T-cell (primary cell): ENCODE data around the gene CYP2C18. TPM values are rescaled to one million over a fixed set of nuclear protein-coding genes. Genes with fewer than 3 reads are reported as not detected.

Experiments used
- ATAC-seq, 4 experiments: fragments of 200-7000 bp in 3 of 4; fragments of 150-1000 bp in 1 of 4; cut with Tn5 transposase; replicated peaks in 1 of 4; 1 replicate in 3 of 4; 2 replicates in 1 of 4; pipeline ENCODE4 v1.10.0; 2021; ENCODE audit warnings: moderate library complexity in 3 of 4, mild to moderate bottlenecking in 2 of 4, moderate number of reproducible peaks in 1 of 4
- CTCF ChIA-PET, 2 donors: fragments of 300-600 bp; sonication (Branson Sonifier 250); formaldehyde crosslinking; loops; one replicate each; lab custom pipeline; 2022; ENCODE audit warnings: antibody characterized with exemption in 2 of 2; lab: Charles Lee
- POLR2A ChIA-PET, 2 donors: fragments of 300-600 bp; sonication (Branson Sonifier 250); formaldehyde crosslinking; loops; one replicate each; lab custom pipeline; 2022; ENCODE audit warnings: antibody characterized with exemption in 2 of 2; lab: Charles Lee
- DNase-seq, 35 experiments: peaks; one replicate each; pipeline versions ENCODE4 v3.0.0 to v3.0.0-alpha.2; 2013 to 2023
- H3K27ac ChIP-seq: one replicate; pipeline ENCODE4 v1.5.1; 2013; ENCODE audit warnings: low read length
- H3K27me3 ChIP-seq, 2 experiments: replicated peaks in 1 of 2; 1 replicate in 1 of 2; 2 replicates in 1 of 2; pipeline versions ENCODE4 v1.6.1 to v1.7.0; 2013; ENCODE audit warnings: low read length in 1 of 2, mixed read lengths in 1 of 2; ENCODE audit not compliant: control insufficient read depth in 2 of 2, insufficient read depth in 2 of 2; ENCODE audit errors: extremely low read depth in 1 of 2
- H3K36me3 ChIP-seq, 2 donors: 1 replicate in 1 of 2; 2 replicates in 1 of 2; pipeline versions ENCODE4 v1.6.1 to v1.7.0; 2013; ENCODE audit warnings: low read length in 1 of 2; ENCODE audit not compliant: control insufficient read depth in 2 of 2, insufficient read depth in 1 of 2; ENCODE audit errors: extremely low read depth in 1 of 2
- H3K4me1 ChIP-seq, 2 experiments: 1 replicate in 1 of 2; 2 replicates in 1 of 2; pipeline versions ENCODE4 v1.6.1 to v1.7.0; 2013; ENCODE audit warnings: low read length in 2 of 2, mixed read lengths in 1 of 2; ENCODE audit not compliant: insufficient read depth in 2 of 2, control insufficient read depth in 1 of 2; ENCODE audit errors: extremely low read depth in 1 of 2
- H3K4me3 ChIP-seq, 2 donors: 1 replicate in 1 of 2; 2 replicates in 1 of 2; pipeline versions ENCODE4 v1.5.1 to v1.7.0; 2013; ENCODE audit warnings: mild to moderate bottlenecking in 2 of 2, low read length in 1 of 2, moderate library complexity in 1 of 2; ENCODE audit not compliant: control insufficient read depth in 1 of 2; ENCODE audit errors: extremely low read depth in 1 of 2
- H3K9me3 ChIP-seq: 2 replicates; pipeline ENCODE4 v1.7.0; 2013
- H3K27ac Mint-ChIP-seq, 2 donors: one replicate each; pipeline ENCODE4 v1.8.0; 2020 to 2021; ENCODE audit warnings: mild to moderate bottlenecking in 2 of 2, mixed read lengths in 2 of 2
- H3K27me3 Mint-ChIP-seq, 2 donors: one replicate each; pipeline ENCODE4 v1.8.0; 2021 to 2022; ENCODE audit warnings: mixed read lengths in 2 of 2
- H3K36me3 Mint-ChIP-seq: one replicate; pipeline ENCODE4 v1.8.0; 2021; ENCODE audit warnings: mixed read lengths
- H3K4me1 Mint-ChIP-seq, 3 donors: one replicate each; pipeline ENCODE4 v1.8.0; 2020 to 2022; ENCODE audit warnings: mixed read lengths in 3 of 3, mild to moderate bottlenecking in 1 of 3
- H3K4me3 Mint-ChIP-seq, 3 donors: one replicate each; pipeline ENCODE4 v1.8.0; 2020 to 2022; ENCODE audit warnings: mild to moderate bottlenecking in 3 of 3, mixed read lengths in 3 of 3, moderate library complexity in 3 of 3
- H3K9me3 Mint-ChIP-seq, 3 donors: one replicate each; pipeline ENCODE4 v1.8.0; 2020 to 2022; ENCODE audit warnings: mixed read lengths in 3 of 3
- WGBS: methylation state at CpG from one replicate; pipeline ENCODE4 v1.1.5; 2013; ENCODE audit warnings: missing lambda C conversion rate; ENCODE audit not compliant: insufficient coverage; 5-methylcytosine and 5-hydroxymethylcytosine counted together
- total RNA-seq, 35 experiments: library from RNA in 6 of 35; stranded (reverse) in 6 of 35; fragments of 120-200 nt in 1 of 35; gene quantifications; one replicate each; pipeline versions ENCODE4 v1.2.1 to v1.2.4 and lab custom pipeline; 2013 to 2026

The CYP2C18 gene
- total RNA-seq, 5 donors from 2014 or later (not counting 1 experiment from before 2014, with no cell fraction given) = 0.13 TPM; not detected in 4

DNA sequence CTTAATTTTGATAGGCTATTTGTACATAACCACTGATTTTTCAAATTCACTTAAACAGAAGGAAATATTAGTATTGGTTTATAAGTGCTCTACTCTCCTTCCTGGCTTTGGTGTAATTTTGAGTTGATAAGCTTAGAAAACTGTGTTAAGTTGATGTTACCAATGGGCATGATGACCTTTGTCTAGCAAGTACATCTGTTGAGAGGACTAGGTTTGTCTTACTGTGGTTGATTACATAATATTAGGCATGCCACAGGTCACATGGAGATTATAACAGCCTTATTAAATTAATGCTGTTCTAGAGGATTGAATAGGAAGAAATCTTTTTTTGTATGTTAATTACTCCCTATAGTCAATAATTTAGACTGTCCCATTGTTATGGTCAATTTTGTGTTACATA lies 27.0 kb downstream of the CYP2C18 start:
- Mint-ChIP-seq H3K4me3 (no peak overlapping the region), H3K27ac (no peak overlapping the region), H3K9me3 (peaks cover 12 to 16% (median 13%) of the 10 kb centered on the region in 3 donors), H3K27me3 (no peaks in the 10 kb centered on the region), H3K4me1 (no peaks in the 10 kb centered on the region), H3K36me3 (no peaks in the 10 kb centered on the region)
- no peak for DNase-seq
- Histone ChIP-seq H3K4me1 (no peaks in the 10 kb centered on the region), H3K27me3 (no peaks in the 10 kb centered on the region), H3K36me3 (no peaks in the 10 kb centered on the region), H3K27ac (no peak overlapping the region), H3K9me3 (no peaks in the 10 kb centered on the region), H3K4me3 (no peak overlapping the region)
- no peak for ATAC-seq
- ChIA-PET POLR2A (no interaction called here), CTCF (no interaction called here)

DNA sequence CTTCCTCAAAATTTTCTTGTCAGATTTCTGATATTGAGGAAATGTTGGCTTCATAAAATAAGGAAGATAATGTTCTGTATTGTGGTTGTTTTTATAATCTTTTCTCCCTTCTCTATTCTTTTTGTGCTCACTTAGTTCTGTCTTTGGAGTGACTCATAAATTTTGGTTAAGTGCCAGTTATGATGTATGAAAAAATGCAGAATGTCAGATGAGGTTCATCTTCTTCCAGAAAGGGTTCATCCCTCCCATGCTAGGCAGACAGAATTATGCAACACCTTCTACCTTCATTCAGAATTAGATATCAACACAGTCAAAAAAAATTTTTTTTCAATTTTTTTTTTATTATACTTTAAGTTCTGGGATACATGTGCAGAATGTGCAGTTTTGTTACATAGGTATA lies 42.3 kb downstream of the CYP2C18 start:
- Histone ChIP-seq H3K4me1 (no peaks in the 10 kb centered on the region), H3K9me3 (no peaks in the 10 kb centered on the region), H3K27me3 (no peaks in the 10 kb centered on the region), H3K36me3 (no peaks in the 10 kb centered on the region), H3K4me3 (no peak overlapping the region), H3K27ac (no peak overlapping the region)
- POLR2A ChIA-PET = no interaction called here
- H3K4me1 Mint-ChIP-seq = no peaks in the 10 kb centered on the region
- H3K4me3 Mint-ChIP-seq = no peak overlapping the region
- H3K27me3 Mint-ChIP-seq = peaks cover 0 to 3% of the 10 kb centered on the region in 2 donors
- DNase-seq (no peak), ATAC-seq (no peak)
- H3K27ac Mint-ChIP-seq = no peak overlapping the region
- CTCF ChIA-PET = no interaction called here
- peaks cover 0 to 4% (median 2%) of the 10 kb centered on the region in 3 donors for H3K9me3 Mint-ChIP-seq
- no peaks in the 10 kb centered on the region for H3K36me3 Mint-ChIP-seq

GRCh38 chr10:94735197-94735596 lies 51.7 kb downstream of the CYP2C18 start:
- Histone ChIP-seq H3K4me3 (no peak overlapping the region), H3K9me3 (no peaks in the 10 kb centered on the region), H3K36me3 (no peaks in the 10 kb centered on the region), H3K27me3 (no peaks in the 10 kb centered on the region), H3K4me1 (no peaks in the 10 kb centered on the region), H3K27ac (no peak overlapping the region)
- Mint-ChIP-seq H3K9me3 (peaks cover 3 to 20% (median 7%) of the 10 kb centered on the region in 3 donors), H3K4me3 (no peak overlapping the region), H3K27me3 (no peaks in the 10 kb centered on the region), H3K27ac (no peak overlapping the region), H3K4me1 (no peaks in the 10 kb centered on the region), H3K36me3 (no peaks in the 10 kb centered on the region)
- no peak for DNase-seq
- no CpG with 5 or more reads among the region's 3 CpGs for WGBS
- no peak for ATAC-seq
- CTCF ChIA-PET = no interaction called here
- POLR2A ChIA-PET = no interaction called here

- H3K4me3 Mint-ChIP-seq = no peak overlapping the region
- ATAC-seq (no peak), DNase-seq (no peak)
- Histone ChIP-seq H3K27me3 (no peaks in the 10 kb centered on the region), H3K9me3 (no peaks in the 10 kb centered on the region), H3K4me1 (no peaks in the 10 kb centered on the region), H3K4me3 (no peak overlapping the region), H3K36me3 (no peaks in the 10 kb centered on the region), H3K27ac (no peak overlapping the region)
- H3K9me3 Mint-ChIP-seq = peaks cover 14 to 42% (median 16%) of the 10 kb centered on the region in 3 donors
- no CpG with 5 or more reads among the region's 2 CpGs for WGBS
- H3K36me3 Mint-ChIP-seq = no peaks in the 10 kb centered on the region
- H3K27ac Mint-ChIP-seq = no peak overlapping the region
- POLR2A ChIA-PET = no interaction called here
- H3K27me3 Mint-ChIP-seq = no peaks in the 10 kb centered on the region
- no peaks in the 10 kb centered on the region for H3K4me1 Mint-ChIP-seq
- CTCF ChIA-PET = no interaction called here
Observed at GRCh38 chr10:94738588-94738987, 55.1 kb downstream of the CYP2C18 start.

DNA sequence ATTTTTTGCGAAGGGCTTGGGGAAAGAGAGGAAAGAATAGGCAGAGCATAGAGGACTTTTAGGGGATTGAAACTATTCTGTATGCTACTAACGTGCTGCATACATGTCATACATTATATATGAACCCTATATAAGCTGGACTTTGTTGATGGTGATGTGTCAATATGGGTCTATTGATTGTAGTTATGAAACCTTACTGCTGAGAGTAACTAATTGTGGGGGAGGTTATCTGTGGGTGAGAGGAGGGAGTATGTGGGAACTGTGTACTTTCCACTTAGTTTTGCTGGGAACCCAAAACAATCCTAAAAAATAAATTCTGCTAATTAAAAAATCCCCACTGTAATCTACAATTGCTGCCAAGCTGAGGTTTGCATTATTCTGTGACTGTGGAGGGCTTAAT lies 63.6 kb downstream of the CYP2C18 start:
- H3K4me3 Mint-ChIP-seq = no peak overlapping the region
- H3K36me3 Mint-ChIP-seq = no peaks in the 10 kb centered on the region
- no peak for DNase-seq
- no peaks in the 10 kb centered on the region for H3K4me1 Mint-ChIP-seq
- no peak for ATAC-seq
- no peak overlapping the region for H3K27ac ChIP-seq
- no peaks in the 10 kb centered on the region for H3K27me3 Mint-ChIP-seq
- CTCF ChIA-PET = no interaction called here
- no peak overlapping the region for H3K4me3 ChIP-seq
- H3K9me3 Mint-ChIP-seq = peaks cover 12 to 31% (median 18%) of the 10 kb centered on the region in 3 donors
- H3K4me1 ChIP-seq = no peaks in the 10 kb centered on the region
- peaks cover 2% of the 10 kb centered on the region for H3K9me3 ChIP-seq
- H3K27ac Mint-ChIP-seq = no peak overlapping the region
- WGBS = no CpG with 5 or more reads among the region's 2 CpGs
- POLR2A ChIA-PET = no interaction called here
- H3K27me3 ChIP-seq = no peaks in the 10 kb centered on the region
- H3K36me3 ChIP-seq = no peaks in the 10 kb centered on the region

GRCh38 chr10:94747838-94748237 lies 64.3 kb downstream of the CYP2C18 start:
- H3K27ac Mint-ChIP-seq = no peak overlapping the region
- no peaks in the 10 kb centered on the region for H3K4me1 Mint-ChIP-seq
- Histone ChIP-seq H3K4me1 (no peaks in the 10 kb centered on the region), H3K4me3 (no peak overlapping the region), H3K9me3 (peaks cover 2% of the 10 kb centered on the region), H3K27me3 (no peaks in the 10 kb centered on the region), H3K27ac (no peak overlapping the region), H3K36me3 (no peaks in the 10 kb centered on the region)
- no peaks in the 10 kb centered on the region for H3K36me3 Mint-ChIP-seq
- ChIA-PET POLR2A (no interaction called here), CTCF (no interaction called here)
- ATAC-seq (no peak), DNase-seq (no peak)
- no CpG with 5 or more reads among the region's 4 CpGs for WGBS
- peaks cover 7 to 31% (median 15%) of the 10 kb centered on the region in 3 donors for H3K9me3 Mint-ChIP-seq
- no peaks in the 10 kb centered on the region for H3K27me3 Mint-ChIP-seq
- no peak overlapping the region for H3K4me3 Mint-ChIP-seq

DNA sequence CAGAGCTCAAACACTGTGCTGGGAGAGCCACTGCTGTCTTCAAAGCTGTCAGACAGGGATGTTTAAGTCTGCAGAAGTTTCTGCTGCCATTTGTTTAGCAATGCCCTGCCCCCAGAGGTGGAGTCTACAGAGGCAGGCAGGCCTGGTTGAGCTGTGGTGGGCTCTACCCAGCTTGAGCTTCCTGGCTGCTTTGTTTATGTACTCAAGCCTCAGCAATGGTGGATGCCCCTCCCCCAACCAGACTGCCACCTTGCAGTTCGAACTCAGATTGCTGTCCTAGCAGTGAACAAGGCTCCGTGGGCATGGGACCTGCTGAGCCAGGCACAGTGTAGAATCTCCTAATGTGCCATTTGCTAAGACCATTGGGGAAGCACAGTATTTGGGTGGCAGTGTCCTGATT lies 74.4 kb downstream of the CYP2C18 start:
- Mint-ChIP-seq H3K9me3 (peaks cover 1 to 8% (median 8%) of the 10 kb centered on the region in 3 donors), H3K4me1 (no peaks in the 10 kb centered on the region), H3K36me3 (no peaks in the 10 kb centered on the region), H3K27me3 (no peaks in the 10 kb centered on the region), H3K27ac (no peak overlapping the region), H3K4me3 (no peak overlapping the region)
- 94% methylated on average over 2 of the region's 2 CpGs for WGBS
- Histone ChIP-seq H3K9me3 (no peaks in the 10 kb centered on the region), H3K36me3 (no peaks in the 10 kb centered on the region), H3K27me3 (no peaks in the 10 kb centered on the region), H3K27ac (no peak overlapping the region), H3K4me3 (no peak overlapping the region), H3K4me1 (no peaks in the 10 kb centered on the region)
- DNase-seq = no peak
- POLR2A ChIA-PET = no interaction called here
- CTCF ChIA-PET = no interaction called here
- no peak for ATAC-seq
